PFSK-1 (cell line): ENCODE data around the gene KRT4.

ENCODE experiments used
- FOXP2 ChIP-seq: optimal IDR thresholded peaks from 2 replicates; pipeline ENCODE3; 2011; ENCODE audit warnings: borderline replicate concordance, control low read depth, inconsistent platforms; ENCODE audit not compliant: insufficient read depth; ENCODE audit errors: extremely low read length, extremely low read depth
- POLR2AphosphoS5 ChIP-seq: IDR thresholded peaks from 2 replicates; pipeline ENCODE4 v1.6.1; 2012; ENCODE audit warnings: low read depth, mild to moderate bottlenecking, control low read depth, low read length, moderate library complexity
- SIN3A ChIP-seq: IDR thresholded peaks from 2 replicates; pipeline ENCODE4 v1.6.1; 2012; ENCODE audit warnings: mild to moderate bottlenecking, low read length, moderate library complexity, borderline replicate concordance; ENCODE audit not compliant: insufficient read depth
- TAF1 ChIP-seq: IDR thresholded peaks from 2 replicates; pipeline ENCODE4 v1.6.1; 2012; ENCODE audit warnings: low read length, control low read depth, borderline replicate concordance; ENCODE audit not compliant: insufficient read depth
- TF ChIP-seq, protein P1 (sequence below), 2 experiments: IDR thresholded peaks; 2 replicates each; pipeline versions ENCODE4 v1.6.1 to v1.8.0; 2011 to 2012; ENCODE audit warnings: low read depth in 2 of 2, low read length in 2 of 2, control low read depth in 1 of 2, inconsistent platforms in 1 of 2, mild to moderate bottlenecking in 1 of 2, moderate library complexity in 1 of 2; ENCODE audit not compliant: insufficient read depth in 1 of 2

KRT4 gene

DNA sequence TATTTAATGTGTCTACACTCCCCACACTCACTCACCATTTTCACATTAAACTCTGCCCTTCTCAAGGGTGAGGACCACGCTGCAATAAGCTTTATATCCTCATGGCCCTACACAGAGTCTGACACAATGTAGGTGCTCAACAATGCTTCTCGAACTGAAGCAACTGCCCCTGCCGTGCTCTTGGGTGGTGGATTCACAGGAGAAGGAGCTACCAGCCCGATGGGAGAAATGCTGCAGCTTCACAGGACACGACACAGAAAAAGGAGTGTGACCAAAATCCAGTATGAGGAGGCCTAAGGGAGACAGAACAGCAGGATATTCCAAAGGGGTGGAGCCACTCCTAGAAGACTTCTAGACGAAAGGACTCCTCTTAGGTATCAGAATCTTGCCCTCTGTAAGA is 11.5 kb downstream of the KRT4 start:
- TF ChIP-seq TAF1 (no peak), SIN3A (no peak), POLR2AphosphoS5 (no peak), FOXP2 (no peak)
- TF ChIP-seq, protein P1, sequence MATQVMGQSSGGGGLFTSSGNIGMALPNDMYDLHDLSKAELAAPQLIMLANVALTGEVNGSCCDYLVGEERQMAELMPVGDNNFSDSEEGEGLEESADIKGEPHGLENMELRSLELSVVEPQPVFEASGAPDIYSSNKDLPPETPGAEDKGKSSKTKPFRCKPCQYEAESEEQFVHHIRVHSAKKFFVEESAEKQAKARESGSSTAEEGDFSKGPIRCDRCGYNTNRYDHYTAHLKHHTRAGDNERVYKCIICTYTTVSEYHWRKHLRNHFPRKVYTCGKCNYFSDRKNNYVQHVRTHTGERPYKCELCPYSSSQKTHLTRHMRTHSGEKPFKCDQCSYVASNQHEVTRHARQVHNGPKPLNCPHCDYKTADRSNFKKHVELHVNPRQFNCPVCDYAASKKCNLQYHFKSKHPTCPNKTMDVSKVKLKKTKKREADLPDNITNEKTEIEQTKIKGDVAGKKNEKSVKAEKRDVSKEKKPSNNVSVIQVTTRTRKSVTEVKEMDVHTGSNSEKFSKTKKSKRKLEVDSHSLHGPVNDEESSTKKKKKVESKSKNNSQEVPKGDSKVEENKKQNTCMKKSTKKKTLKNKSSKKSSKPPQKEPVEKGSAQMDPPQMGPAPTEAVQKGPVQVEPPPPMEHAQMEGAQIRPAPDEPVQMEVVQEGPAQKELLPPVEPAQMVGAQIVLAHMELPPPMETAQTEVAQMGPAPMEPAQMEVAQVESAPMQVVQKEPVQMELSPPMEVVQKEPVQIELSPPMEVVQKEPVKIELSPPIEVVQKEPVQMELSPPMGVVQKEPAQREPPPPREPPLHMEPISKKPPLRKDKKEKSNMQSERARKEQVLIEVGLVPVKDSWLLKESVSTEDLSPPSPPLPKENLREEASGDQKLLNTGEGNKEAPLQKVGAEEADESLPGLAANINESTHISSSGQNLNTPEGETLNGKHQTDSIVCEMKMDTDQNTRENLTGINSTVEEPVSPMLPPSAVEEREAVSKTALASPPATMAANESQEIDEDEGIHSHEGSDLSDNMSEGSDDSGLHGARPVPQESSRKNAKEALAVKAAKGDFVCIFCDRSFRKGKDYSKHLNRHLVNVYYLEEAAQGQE (IDR thresholded peaks at IDR 0.05; ENCODE audit: insufficient read depth in 1 of 2, low read depth in 2 of 2, low read length in 2 of 2), result no peak

DNA sequence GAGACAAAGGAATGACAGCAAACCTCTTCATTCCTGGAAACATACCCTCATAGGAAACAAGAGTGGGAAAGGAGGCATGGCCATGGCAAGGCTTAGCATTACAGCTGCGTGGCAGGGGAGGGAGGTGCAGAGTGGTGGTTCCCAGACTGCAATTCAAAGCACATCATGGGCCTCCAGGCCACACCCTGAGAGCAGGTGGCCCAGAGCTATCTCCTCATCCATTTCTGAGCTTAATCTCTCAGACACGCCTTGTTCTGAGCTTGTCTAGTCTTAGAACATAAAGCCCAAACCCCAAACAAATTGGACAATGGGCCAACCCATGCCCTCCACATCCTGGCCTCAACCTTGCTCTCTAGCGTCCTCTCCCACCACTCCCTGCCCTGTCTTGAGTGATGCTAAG is 12.1 kb downstream of the KRT4 start:
- TF ChIP-seq SIN3A, result no peak
- TF ChIP-seq, protein P1 (IDR thresholded peaks at IDR 0.05; ENCODE audit: insufficient read depth in 1 of 2, low read depth in 2 of 2, low read length in 2 of 2), result no peak
- no peak for TF ChIP-seq FOXP2
- no peak for TF ChIP-seq TAF1
- TF ChIP-seq POLR2AphosphoS5, result no peak

DNA sequence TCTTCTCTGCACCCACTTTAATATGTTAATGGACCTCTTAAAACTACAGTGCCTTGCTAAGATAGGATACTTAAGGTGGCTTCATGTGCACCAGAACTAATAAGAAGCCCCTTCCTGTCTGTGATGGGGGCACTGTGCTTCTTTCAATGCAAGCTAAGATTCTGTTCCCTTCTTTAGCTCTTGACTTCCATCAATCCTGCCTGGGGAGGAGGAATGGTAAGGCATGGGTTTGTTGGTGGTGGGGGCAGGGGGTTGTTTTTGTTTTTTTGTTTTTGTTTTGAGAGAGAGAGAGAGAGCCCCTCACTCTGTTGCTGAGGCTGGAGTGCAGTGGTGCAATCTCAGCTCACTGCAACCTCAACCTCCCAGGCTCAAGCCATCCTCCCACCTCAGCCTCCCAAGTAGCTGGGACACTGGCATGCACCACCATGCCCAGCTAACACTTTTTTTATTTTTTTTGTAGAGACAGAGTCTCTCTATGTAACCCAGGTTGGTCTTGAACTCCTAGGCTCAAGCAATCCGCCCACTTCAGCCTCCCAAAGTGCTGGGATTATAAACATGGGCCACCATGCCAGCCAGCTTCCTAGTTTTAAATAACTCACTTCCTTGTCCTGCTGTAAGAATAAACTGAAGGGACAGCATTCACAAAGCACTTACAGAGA is 13.5 kb downstream of the KRT4 start:
- TF ChIP-seq POLR2AphosphoS5 (no peak), FOXP2 (no peak), TAF1 (no peak), SIN3A (no peak)
- TF ChIP-seq, protein P1 (IDR thresholded peaks at IDR 0.05; ENCODE audit: insufficient read depth in 1 of 2, low read depth in 2 of 2, low read length in 2 of 2), result no peak

DNA sequence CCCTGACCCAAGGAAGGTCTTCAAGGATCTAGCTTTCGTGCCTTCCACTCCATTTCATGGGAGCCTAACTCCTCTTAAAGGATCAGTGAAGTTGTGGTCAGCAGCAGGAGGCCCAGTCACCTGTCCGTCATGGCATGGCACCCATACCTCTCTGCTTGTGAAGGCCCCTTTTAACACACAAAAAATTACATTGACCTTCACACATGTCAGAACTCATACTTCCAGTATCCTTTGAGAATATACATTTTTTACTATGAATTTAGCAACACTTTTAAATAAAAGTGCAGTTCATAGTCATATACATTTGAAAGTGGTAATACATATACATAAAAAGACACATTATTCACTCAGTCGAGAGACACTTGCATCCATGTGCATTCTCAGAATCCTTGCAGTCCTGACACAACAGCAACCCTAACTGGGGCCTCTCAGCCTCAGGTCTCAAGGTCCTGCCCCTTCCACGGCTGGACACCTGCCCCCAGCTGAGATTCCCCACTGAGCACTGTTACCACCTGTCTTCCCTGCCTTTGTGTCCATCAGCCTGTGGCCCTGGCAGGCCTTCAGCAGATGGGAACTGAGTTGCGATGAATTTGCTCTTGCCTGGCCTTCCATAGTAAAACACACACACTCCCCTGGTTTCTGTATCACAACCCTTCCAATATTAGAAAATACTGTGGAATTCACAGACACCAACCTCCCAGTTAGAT is 14.3 kb downstream of the KRT4 start:
- TF ChIP-seq TAF1, result no peak

DNA sequence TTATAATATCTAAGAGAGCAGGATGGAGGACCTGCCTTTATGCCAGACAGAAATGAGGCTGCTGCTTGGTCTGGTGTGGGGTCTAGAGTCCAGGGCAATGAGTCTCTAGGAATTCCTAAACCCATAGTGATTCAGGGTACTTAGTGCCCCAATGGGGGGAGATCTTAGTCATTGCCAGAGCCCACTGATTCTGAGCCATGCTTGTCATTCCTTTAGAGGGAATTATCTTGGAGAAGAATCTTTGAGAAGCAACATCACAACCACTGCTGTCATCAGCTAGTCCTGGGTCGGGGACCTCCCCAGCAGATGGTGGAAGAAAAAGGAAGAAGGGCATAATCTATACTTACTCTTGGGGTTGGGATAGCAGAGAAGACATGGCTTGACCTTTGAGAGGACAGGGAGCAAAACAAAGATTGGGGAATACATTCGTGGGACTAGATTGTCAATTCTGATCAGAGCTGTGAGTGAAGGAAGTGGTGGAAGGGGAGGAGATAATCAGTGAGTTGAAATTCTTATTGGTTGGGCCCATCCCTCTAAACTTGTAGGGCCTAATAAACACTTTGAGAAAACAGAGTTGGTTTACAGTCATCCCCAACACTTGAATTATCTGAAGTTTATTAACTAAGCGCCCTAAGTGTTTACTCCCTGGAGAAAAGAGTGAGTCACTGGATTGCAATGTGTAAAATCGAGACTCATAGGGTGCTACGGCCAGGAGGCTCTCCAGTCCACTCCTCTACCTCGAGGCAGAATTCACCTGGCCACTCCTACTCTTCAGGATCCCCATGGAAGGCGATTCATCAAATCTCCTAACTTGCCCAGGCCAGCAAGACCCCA is 15.0 kb downstream of the KRT4 start:
- TF ChIP-seq FOXP2, result no peak
- TF ChIP-seq SIN3A, result no peak
- TF ChIP-seq, protein P1 (IDR thresholded peaks at IDR 0.05; ENCODE audit: insufficient read depth in 1 of 2, low read depth in 2 of 2, low read length in 2 of 2), result no peak
- TF ChIP-seq POLR2AphosphoS5, result no peak
- no peak for TF ChIP-seq TAF1
